HEK293 (cell line): ENCODE data around the gene LBX2.

Source experiments
- CTCF ChIA-PET: fragments of 350-600 bp; formaldehyde crosslinking; extraction: SDS; loops from one replicate; lab custom pipeline; 2021; ENCODE audit warnings: antibody characterized with exemption; lab: Yijun Ruan, JAX
- POLR2A ChIA-PET: fragments of 300-600 bp; formaldehyde crosslinking; extraction: SDS; loops from one replicate; lab custom pipeline; 2020; ENCODE audit warnings: antibody characterized with exemption, inconsistent platforms; lab: Yijun Ruan, JAX
- H3K27ac ChIP-seq: fragments of 200-500 bp; sonication (Bioruptor generic); 2 replicates; pipeline ENCODE4 v1.5.1; 2014; ENCODE audit warnings: low read depth, low read length, control low read depth, inconsistent platforms; ENCODE audit errors: extremely low read depth
- H3K36me3 ChIP-seq, 2 experiments: fragments of 200-500 bp in 1 of 2; sonication (Bioruptor generic) in 1 of 2; 1 replicate in 1 of 2; 2 replicates in 1 of 2; pipeline ENCODE4 v1.5.1; 2014 to 2017; ENCODE audit warnings: inconsistent platforms in 2 of 2, low read length in 2 of 2; ENCODE audit not compliant: control insufficient read depth in 2 of 2, insufficient read depth in 1 of 2
- H3K4me1 ChIP-seq: fragments of 200-500 bp; sonication (Bioruptor generic); 2 replicates; pipeline ENCODE4 v1.5.1; 2014; ENCODE audit warnings: mild to moderate bottlenecking, low read length, inconsistent platforms; ENCODE audit not compliant: control insufficient read depth, insufficient read depth
- H3K4me3 ChIP-seq: 2 replicates; pipeline ENCODE4 v1.5.1; 2011; ENCODE audit warnings: low read depth, mild to moderate bottlenecking, control low read depth, low read length, moderate library complexity
- H3K9me3 ChIP-seq: fragments of 200-500 bp; sonication (Bioruptor generic); 2 replicates; pipeline ENCODE4 v1.5.1; 2014; ENCODE audit warnings: low read depth, low read length, inconsistent platforms; ENCODE audit not compliant: control insufficient read depth, insufficient read depth
- BCL11B ChIP-seq: fragments of 450-650 bp; formaldehyde crosslinking; IDR thresholded peaks from 2 replicates; pipeline ENCODE4 v1.5.1; 2016; ENCODE audit warnings: low read depth, missing biosample characterization, missing genetic modification characterization
- BCL6B ChIP-seq: fragments of 450-650 bp; formaldehyde crosslinking; IDR thresholded peaks from 2 replicates; pipeline ENCODE4 v1.5.1; 2017; ENCODE audit warnings: missing biosample characterization, missing genetic modification characterization
- PRDM10 ChIP-seq: fragments of 450-650 bp; formaldehyde crosslinking; IDR thresholded peaks from 2 replicates; pipeline ENCODE4 v1.5.1; 2016; ENCODE audit warnings: missing biosample characterization, missing genetic modification characterization
- SETDB1 ChIP-seq: IDR thresholded peaks from one replicate; pipeline ENCODE4 v1.6.1; 2017; ENCODE audit warnings: mild to moderate bottlenecking, low read length, moderate library complexity, mixed read lengths; ENCODE audit not compliant: insufficient read length
- SP2 ChIP-seq: fragments of 450-650 bp; formaldehyde crosslinking; IDR thresholded peaks from 2 replicates; pipeline ENCODE4 v1.5.1; 2016; ENCODE audit warnings: missing biosample characterization, missing genetic modification characterization
- ZBTB26 ChIP-seq: fragments of 450-650 bp; formaldehyde crosslinking; optimal IDR thresholded peaks from 2 replicates; pipeline ENCODE3; 2016; ENCODE audit warnings: missing biosample characterization, mild to moderate bottlenecking, missing genetic modification characterization
- ZNF184 ChIP-seq: fragments of 450-650 bp; IDR thresholded peaks from 2 replicates; pipeline ENCODE4 v1.5.1; 2018; ENCODE audit warnings: missing biosample characterization, mild to moderate bottlenecking, missing genetic modification characterization
- ZNF266 ChIP-seq: fragments of 450-650 bp; formaldehyde crosslinking; IDR thresholded peaks from 2 replicates; pipeline ENCODE4 v1.5.1; 2016; ENCODE audit warnings: missing biosample characterization, missing genetic modification characterization, low read depth
- ZNF488 ChIP-seq: fragments of 450-650 bp; formaldehyde crosslinking; IDR thresholded peaks from 2 replicates; pipeline ENCODE4 v1.5.1; 2016; ENCODE audit warnings: missing biosample characterization, missing genetic modification characterization
- ZNF560 ChIP-seq: fragments of 450-650 bp; formaldehyde crosslinking; IDR thresholded peaks from 2 replicates; pipeline ENCODE4 v1.5.1; 2017; ENCODE audit warnings: missing biosample characterization, missing genetic modification characterization, borderline replicate concordance
- ZNF664 ChIP-seq: fragments of 450-650 bp; formaldehyde crosslinking; IDR thresholded peaks from 2 replicates; pipeline ENCODE4 v1.5.1; 2016; ENCODE audit warnings: missing biosample characterization, missing genetic modification characterization
- ZNF704 ChIP-seq: fragments of 450-650 bp; formaldehyde crosslinking; IDR thresholded peaks from 2 replicates; pipeline ENCODE4 v1.5.1; 2016; ENCODE audit warnings: missing biosample characterization, missing genetic modification characterization
- ZNF830 ChIP-seq: fragments of 450-650 bp; IDR thresholded peaks from 2 replicates; pipeline ENCODE4 v1.5.0; 2018; ENCODE audit warnings: missing biosample characterization, missing genetic modification characterization, low read depth, mild to moderate bottlenecking, moderate library complexity
- ZSCAN18 ChIP-seq: fragments of 450-650 bp; formaldehyde crosslinking; IDR thresholded peaks from 2 replicates; pipeline ENCODE4 v1.5.1; 2016; ENCODE audit warnings: missing biosample characterization, missing genetic modification characterization
- ZSCAN23 ChIP-seq: fragments of 450-650 bp; formaldehyde crosslinking; IDR thresholded peaks from 2 replicates; pipeline ENCODE4 v1.5.1; 2016; ENCODE audit warnings: missing biosample characterization, missing genetic modification characterization

LBX2 gene

GRCh38 chr2:74516650-74517049 is 17.2 kb upstream of the LBX2 start:
- no peak overlapping the region for H3K4me3 ChIP-seq
- POLR2A ChIA-PET: no interaction called here
- CTCF ChIA-PET: no interaction called here

GRCh38 chr2:74515981-74516633 is 16.7 kb upstream of the LBX2 start:
- no peak overlapping the region for H3K4me3 ChIP-seq
- ChIA-PET POLR2A (no interaction called here), CTCF (no interaction called here)
- no peak overlapping the region for H3K27ac ChIP-seq
- no peaks in the 10 kb centered on the region for H3K36me3 ChIP-seq
- no peaks in the 10 kb centered on the region for H3K4me1 ChIP-seq
- no peaks in the 10 kb centered on the region for H3K9me3 ChIP-seq
- TF ChIP-seq SETDB1 (no peak), BCL11B (tag by site-specific recombination) (no peak), ZNF560 (tag by site-specific recombination) (no peak), SP2 (tag by site-specific recombination) (no peak), ZNF830 (tag by site-specific recombination) (no peak), ZNF704 (tag by site-specific recombination) (no peak), ZNF664 (tag by site-specific recombination) (no peak), ZNF488 (tag by site-specific recombination) (no peak), ZSCAN23 (tag by site-specific recombination) (no peak), ZNF184 (no peak)

More at GRCh38 chr2:74516650-74517049, 17.2 kb upstream of the LBX2 start:
- TF ChIP-seq ZNF266 (tag by site-specific recombination) (no peak), ZSCAN18 (no peak), PRDM10 (tag by site-specific recombination) (no peak), BCL6B (no peak), ZBTB26 (tag by site-specific recombination) (no peak)
- no peaks in the 10 kb centered on the region for H3K36me3 ChIP-seq
- no peaks in the 10 kb centered on the region for H3K9me3 ChIP-seq
- H3K27ac ChIP-seq: no peak overlapping the region
- H3K4me1 ChIP-seq: no peaks in the 10 kb centered on the region
